Brain microvascular endothelial cell (primary cell): ENCODE data around the gene HOXD8.

Experiments
- DNase-seq: peaks from one replicate; pipeline ENCODE4 v3.0.0-alpha.2; 2020
- H3K27ac ChIP-seq: fragments of 250-450 bp; sonication (Bioruptor Pico); 2 replicates; pipeline ENCODE4 v1.5.1; 2020; ENCODE audit warnings: mild to moderate bottlenecking, moderate library complexity
- H3K27me3 ChIP-seq: fragments of 250-450 bp; sonication (Bioruptor Pico); replicated peaks from 2 replicates; pipeline ENCODE4 v1.5.1; 2020; ENCODE audit warnings: mild to moderate bottlenecking
- H3K36me3 ChIP-seq: fragments of 250-450 bp; sonication (Bioruptor Pico); replicated peaks from 2 replicates; pipeline ENCODE4 v1.5.1; 2020; ENCODE audit warnings: mild to moderate bottlenecking
- H3K4me3 ChIP-seq: 2 replicates; pipeline ENCODE4 v1.5.1; 2011; ENCODE audit warnings: low read depth, mild to moderate bottlenecking, control low read depth, low read length, moderate library complexity
- in situ Hi-C: cut with HindIII; loops from 2 replicates; pipeline ENCODE4 v1.10.0; 2017; ENCODE audit warnings: low sequenced_read_pairs, low pct_ligation_motif_present
- TF ChIP-seq, protein P1 (sequence below): IDR thresholded peaks from 2 replicates; pipeline ENCODE4 v1.5.1; 2011; ENCODE audit warnings: low read depth, mild to moderate bottlenecking, moderate library complexity, low read length, control low read depth, inconsistent platforms; ENCODE audit errors: missing control alignments

Gene HOXD8

DNA sequence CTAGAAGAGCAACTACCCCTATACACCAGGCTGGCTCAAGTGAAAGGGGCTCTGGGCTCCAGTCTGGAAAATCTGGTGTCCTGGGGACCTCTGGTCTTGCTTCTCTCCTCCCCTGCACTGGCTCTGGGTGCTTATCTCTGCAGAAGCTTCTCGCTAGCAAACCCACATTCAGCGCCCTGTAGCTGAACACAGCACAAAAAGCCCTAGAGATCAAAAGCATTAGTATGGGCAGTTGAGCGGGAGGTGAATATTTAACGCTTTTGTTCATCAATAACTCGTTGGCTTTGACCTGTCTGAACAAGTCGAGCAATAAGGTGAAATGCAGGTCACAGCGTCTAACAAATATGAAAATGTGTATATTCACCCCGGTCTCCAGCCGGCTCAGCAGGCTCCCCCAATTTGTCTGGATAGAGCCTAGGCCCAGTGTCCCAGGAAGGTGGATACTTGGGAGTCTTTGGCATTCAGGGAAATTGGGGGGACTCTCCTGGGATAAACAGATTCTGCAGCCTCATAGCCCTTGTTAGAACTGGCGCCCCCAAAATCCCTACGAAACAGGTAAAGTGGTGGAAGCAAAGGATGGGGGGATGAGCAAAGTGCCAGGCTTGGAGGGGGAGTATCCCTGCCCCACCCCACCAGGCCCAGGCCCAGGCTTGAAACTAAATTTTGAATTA is 19.4 kb downstream of the HOXD8 start:
- H3K4me3 ChIP-seq: no peak overlapping the region
- peaks cover 89% of the 10 kb centered on the region for H3K27me3 ChIP-seq
- TF ChIP-seq, protein P1, sequence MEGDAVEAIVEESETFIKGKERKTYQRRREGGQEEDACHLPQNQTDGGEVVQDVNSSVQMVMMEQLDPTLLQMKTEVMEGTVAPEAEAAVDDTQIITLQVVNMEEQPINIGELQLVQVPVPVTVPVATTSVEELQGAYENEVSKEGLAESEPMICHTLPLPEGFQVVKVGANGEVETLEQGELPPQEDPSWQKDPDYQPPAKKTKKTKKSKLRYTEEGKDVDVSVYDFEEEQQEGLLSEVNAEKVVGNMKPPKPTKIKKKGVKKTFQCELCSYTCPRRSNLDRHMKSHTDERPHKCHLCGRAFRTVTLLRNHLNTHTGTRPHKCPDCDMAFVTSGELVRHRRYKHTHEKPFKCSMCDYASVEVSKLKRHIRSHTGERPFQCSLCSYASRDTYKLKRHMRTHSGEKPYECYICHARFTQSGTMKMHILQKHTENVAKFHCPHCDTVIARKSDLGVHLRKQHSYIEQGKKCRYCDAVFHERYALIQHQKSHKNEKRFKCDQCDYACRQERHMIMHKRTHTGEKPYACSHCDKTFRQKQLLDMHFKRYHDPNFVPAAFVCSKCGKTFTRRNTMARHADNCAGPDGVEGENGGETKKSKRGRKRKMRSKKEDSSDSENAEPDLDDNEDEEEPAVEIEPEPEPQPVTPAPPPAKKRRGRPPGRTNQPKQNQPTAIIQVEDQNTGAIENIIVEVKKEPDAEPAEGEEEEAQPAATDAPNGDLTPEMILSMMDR: no peak
- no peak for DNase-seq
- in situ Hi-C loops: loop anchor here (25.0 kb wide), 1 partner anchor 488 kb away; no protein-coding TSS in a partner anchor
- H3K27ac ChIP-seq: no peak overlapping the region
- H3K36me3 ChIP-seq: no peaks in the 10 kb centered on the region

DNA sequence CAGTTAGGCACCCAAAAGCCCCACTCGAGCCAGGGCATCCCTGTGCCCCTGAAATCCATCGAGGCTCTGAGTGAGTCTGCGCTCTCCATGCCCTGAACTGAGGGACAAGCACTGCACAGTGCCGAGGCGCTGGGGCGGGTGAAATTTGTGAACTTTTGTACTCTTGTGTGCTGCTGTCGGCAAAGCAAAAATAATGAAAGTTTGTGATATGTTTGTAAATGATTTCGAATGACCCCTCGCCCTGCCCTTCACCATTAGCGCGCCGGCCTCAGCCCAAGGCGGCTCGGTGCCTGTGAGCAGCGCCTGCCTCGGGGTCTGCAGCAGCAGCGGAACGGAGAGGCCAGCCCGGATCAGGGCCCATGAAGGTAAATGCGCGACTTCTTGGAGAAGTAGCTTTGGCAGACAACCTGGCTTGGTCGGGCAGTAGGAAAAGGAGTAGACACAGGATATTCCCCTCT is 20.0 kb downstream of the HOXD8 start:
- H3K27me3 ChIP-seq: peaks cover 93% of the 10 kb centered on the region
- in situ Hi-C loops: loop anchor here (25.0 kb wide), 1 partner anchor 488 kb away; no protein-coding TSS in a partner anchor
- no peak overlapping the region for H3K4me3 ChIP-seq
- TF ChIP-seq, protein P1: no peak
- no peak for DNase-seq
- no peaks in the 10 kb centered on the region for H3K36me3 ChIP-seq
- no peak overlapping the region for H3K27ac ChIP-seq

DNA sequence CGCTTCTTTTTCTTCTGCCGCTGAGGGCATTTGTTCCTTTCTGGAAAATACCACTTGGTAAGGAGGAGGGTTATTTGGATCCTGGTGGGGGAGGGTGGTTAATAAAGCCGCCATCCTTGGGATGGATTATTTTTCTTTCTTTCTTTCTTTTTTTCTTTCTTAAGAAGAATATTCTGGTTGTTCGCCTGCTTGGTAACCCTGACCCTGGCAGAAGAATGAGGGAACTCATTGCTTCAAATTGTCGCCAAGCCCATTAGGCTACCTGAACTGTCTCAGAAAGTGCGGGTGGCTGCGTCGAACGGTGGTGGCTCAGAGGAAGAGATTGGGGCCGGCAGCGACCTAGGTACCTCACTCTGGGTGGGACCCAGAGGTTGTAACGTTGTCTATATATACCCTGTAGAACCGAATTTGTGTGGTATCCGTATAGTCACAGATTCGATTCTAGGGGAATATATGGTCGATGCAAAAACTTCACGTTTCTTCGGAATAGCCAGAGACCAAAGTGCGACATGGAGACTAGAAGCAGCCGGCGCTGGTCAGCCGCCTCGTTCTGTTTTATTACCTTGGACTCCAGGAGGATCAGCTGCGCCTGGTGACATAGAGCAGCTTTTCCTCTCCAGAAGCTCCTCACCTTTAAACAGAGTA is 20.6 kb downstream of the HOXD8 start:
- in situ Hi-C loops: loop anchor here (25.0 kb wide), 1 partner anchor 487 kb away; no protein-coding TSS in a partner anchor
- no peak for DNase-seq
- TF ChIP-seq, protein P1: no peak
- peaks cover 93% of the 10 kb centered on the region for H3K27me3 ChIP-seq
- no peak overlapping the region for H3K4me3 ChIP-seq
- H3K36me3 ChIP-seq: no peaks in the 10 kb centered on the region
- no peak overlapping the region for H3K27ac ChIP-seq

DNA sequence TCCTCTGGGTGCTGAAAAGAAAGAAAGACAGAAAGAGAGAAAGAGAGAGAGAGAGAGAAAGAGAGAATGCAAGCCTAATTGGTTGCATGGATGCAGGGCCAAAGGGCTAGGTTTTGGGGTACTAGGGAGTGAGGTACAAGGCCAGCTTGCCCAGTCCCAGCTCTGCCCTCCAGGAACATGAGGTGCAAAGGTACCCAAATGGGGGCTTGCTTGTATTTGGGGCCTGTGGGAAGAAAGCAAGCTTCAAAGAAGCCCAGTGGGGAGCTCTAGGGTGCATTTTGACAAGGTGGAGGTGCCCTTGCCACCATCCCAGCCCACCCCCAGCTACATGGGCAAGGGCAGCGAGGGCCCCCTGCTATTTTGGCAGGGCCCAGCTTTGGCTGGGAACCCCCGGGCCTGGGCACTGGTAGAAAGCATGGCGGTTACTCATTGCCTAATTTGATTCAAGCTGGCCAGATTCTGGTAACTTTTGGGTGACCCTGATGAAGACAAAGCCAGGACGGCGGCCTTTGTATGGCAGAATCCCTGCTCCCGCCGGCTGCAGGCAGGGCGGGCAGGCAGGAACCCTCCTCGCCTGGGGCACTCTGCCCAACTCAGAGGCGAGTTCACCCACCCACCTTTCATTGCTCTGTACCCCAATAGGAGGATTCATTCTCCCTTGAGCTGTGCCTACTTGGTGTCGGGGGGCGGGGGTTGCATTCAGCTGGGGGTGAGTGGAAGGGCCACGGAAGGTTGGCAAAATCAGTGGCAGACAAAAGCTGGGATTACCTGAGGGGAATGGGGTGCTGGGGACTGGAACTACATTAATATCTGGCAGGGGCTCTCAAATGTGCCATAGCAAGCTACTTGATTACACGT is 21.3 kb downstream of the HOXD8 start:
- H3K27ac ChIP-seq: no peak overlapping the region
- in situ Hi-C loops: no loop called here
- peaks cover 93% of the 10 kb centered on the region for H3K27me3 ChIP-seq
- H3K4me3 ChIP-seq: no peak overlapping the region
- no peak for DNase-seq
- H3K36me3 ChIP-seq: no peaks in the 10 kb centered on the region
- TF ChIP-seq, protein P1: no peak

DNA sequence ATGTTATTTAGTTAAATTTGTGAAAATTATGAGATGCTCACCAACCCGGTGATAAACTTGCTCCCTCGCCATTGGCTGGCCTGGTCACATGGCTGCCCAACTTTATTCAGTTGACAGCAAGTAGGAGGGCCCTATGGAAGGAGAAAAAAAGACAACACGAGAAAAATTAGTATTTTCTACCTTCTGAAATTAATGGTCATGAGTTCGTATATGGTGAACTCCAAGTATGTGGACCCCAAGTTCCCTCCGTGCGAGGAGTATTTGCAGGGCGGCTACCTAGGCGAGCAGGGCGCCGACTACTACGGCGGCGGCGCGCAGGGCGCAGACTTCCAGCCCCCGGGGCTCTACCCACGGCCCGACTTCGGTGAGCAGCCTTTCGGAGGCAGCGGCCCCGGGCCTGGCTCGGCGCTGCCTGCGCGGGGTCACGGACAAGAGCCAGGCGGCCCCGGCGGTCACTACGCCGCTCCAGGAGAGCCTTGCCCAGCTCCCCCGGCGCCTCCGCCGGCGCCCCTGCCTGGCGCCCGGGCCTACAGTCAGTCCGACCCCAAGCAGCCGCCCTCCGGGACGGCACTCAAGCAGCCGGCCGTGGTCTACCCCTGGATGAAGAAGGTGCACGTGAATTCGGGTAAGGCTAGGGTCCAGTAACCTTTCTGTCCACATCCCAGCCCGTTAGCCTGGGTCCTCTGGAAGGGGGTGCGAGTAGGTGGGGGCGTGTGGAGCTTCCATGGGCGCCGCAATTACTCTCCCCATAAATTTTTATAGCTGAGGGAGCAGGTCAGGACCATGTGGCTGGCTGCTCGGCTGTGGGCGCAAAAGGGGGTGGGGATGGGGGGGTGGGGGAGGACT is 22.2 kb downstream of the HOXD8 start, which contains the start of gene HOXD4:
TSS of gene HOXD4 (plus strand) at position 109 of the 846 bp plus-strand sequence. CDS start at position 193, 84 bp downstream.
- Histone ChIP-seq H3K27me3 (peaks cover 93% of the 10 kb centered on the region), H3K4me3 (peak within 1 kb of the TSS; percentile 43), H3K27ac (no peak within 1 kb of the TSS), H3K36me3 (no peaks in the 10 kb centered on the region)
- in situ Hi-C loops: no loop called here
- DNase-seq: no peak
- TF ChIP-seq, protein P1: no peak
